ENCODE data around the gene SPTBN1. TPM values are rescaled to one million over a fixed set of nuclear protein-coding genes. Genes with fewer than 3 reads are reported as not detected.

The SPTBN1 gene
- total RNA-seq, 1 donor from 2014 or later: 214 TPM

GRCh38 chr2:54416166-54416813, 39.8 kb upstream of the SPTBN1 start:
- Mint-ChIP-seq H3K9me3 (no peaks in the 10 kb centered on the region), H3K4me3 (no peak overlapping the region), H3K4me1 (ENCODE audit: unreplicated experiment) (peaks cover 17% of the 10 kb centered on the region), H3K36me3 (no peaks in the 10 kb centered on the region), H3K27ac (peak overlapping the region; percentile 26), H3K27me3 (no peaks in the 10 kb centered on the region)
- DNase-seq (ENCODE audit: extremely low spot score, unreplicated experiment): no peak
- no peak for TF ChIP-seq CTCF (conservative IDR thresholded peaks at IDR 0.05)

- no peaks in the 10 kb centered on the region for H3K27me3 Mint-ChIP-seq
- H3K27ac Mint-ChIP-seq: no peak overlapping the region
- H3K4me1 Mint-ChIP-seq (ENCODE audit: unreplicated experiment): peaks cover 12% of the 10 kb centered on the region
- no peak for DNase-seq (ENCODE audit: extremely low spot score, unreplicated experiment)
- H3K4me3 Mint-ChIP-seq: no peak overlapping the region
- TF ChIP-seq CTCF (conservative IDR thresholded peaks at IDR 0.05): no peak
- H3K9me3 Mint-ChIP-seq: no peaks in the 10 kb centered on the region
- no peaks in the 10 kb centered on the region for H3K36me3 Mint-ChIP-seq
These were observed 39.2 kb upstream of the SPTBN1 start for GRCh38 chr2:54416938-54417337.

- no peak for TF ChIP-seq CTCF (conservative IDR thresholded peaks at IDR 0.05)
- Mint-ChIP-seq H3K9me3 (no peaks in the 10 kb centered on the region), H3K36me3 (no peaks in the 10 kb centered on the region), H3K27me3 (no peaks in the 10 kb centered on the region), H3K4me1 (ENCODE audit: unreplicated experiment) (peaks cover 11% of the 10 kb centered on the region), H3K4me3 (no peak overlapping the region), H3K27ac (no peak overlapping the region)
- no peak for DNase-seq (ENCODE audit: extremely low spot score, unreplicated experiment)
These were observed 38.5 kb upstream of the SPTBN1 start for GRCh38 chr2:54417577-54417976.

DNA sequence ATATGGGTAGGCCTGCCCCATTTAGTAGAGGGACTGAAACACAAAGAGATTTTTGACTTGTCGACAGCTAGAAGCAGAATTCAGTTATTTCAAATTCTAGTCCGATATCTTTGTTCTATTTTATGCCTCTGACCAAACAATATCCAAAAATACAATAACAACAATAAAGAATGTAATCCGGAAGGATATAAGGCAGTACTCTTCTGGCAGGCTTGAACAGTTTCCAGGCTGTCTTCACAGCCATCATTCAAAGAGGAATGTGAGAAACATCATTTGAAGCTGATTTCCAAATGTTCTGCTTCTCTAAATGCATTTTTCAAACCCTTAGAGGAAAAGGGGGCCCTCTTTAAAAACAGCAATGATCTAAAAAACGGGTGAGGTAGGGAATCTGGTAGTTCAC, 36.7 kb upstream of the SPTBN1 start:
- DNase-seq (ENCODE audit: extremely low spot score, unreplicated experiment): no peak
- Mint-ChIP-seq H3K27ac (no peak overlapping the region), H3K27me3 (no peaks in the 10 kb centered on the region), H3K4me3 (no peak overlapping the region), H3K4me1 (ENCODE audit: unreplicated experiment) (peaks cover 11% of the 10 kb centered on the region), H3K36me3 (no peaks in the 10 kb centered on the region), H3K9me3 (no peaks in the 10 kb centered on the region)
- TF ChIP-seq CTCF (conservative IDR thresholded peaks at IDR 0.05): no peak

DNA sequence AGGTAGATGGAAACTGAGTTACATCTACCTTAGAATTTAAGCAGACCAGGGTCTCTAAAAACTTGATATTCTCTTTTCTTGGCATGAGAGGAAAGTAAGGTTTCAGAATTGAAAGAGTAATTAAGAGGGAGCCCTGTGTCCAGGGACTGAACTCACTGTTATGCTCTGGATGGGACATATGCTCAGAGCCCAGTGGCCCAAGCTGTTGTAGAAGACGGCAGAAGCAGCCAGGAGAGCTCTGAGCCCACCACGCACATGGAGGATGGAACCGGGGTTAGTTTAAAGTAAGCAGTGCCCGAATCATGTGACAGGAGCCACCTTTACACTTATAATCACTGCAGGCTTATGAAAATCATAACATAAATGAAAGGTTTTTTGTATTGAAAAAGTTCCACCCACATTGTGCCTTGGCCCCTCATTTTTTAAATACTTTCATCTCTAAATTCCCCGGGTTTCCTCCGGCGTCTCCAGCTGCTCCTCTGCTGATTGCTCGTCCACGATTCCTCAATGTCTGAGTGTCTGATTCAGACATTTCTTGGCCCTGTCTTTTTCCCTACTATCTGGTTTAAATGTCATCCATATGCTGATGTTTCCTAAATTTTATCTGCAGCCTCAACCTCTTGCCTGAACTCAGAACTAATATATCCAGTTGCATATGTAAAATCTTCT, 36.1 kb upstream of the SPTBN1 start:
- Mint-ChIP-seq H3K27me3 (no peaks in the 10 kb centered on the region), H3K27ac (no peak overlapping the region), H3K9me3 (no peaks in the 10 kb centered on the region), H3K4me3 (no peak overlapping the region), H3K36me3 (no peaks in the 10 kb centered on the region), H3K4me1 (ENCODE audit: unreplicated experiment) (peaks cover 11% of the 10 kb centered on the region)
- TF ChIP-seq CTCF (conservative IDR thresholded peaks at IDR 0.05): no peak
- no peak for DNase-seq (ENCODE audit: extremely low spot score, unreplicated experiment)

Data from type B pancreatic cell (in vitro differentiated cells).